ENCODE measurements around the gene SLC1A2.

Gene SLC1A2

DNA sequence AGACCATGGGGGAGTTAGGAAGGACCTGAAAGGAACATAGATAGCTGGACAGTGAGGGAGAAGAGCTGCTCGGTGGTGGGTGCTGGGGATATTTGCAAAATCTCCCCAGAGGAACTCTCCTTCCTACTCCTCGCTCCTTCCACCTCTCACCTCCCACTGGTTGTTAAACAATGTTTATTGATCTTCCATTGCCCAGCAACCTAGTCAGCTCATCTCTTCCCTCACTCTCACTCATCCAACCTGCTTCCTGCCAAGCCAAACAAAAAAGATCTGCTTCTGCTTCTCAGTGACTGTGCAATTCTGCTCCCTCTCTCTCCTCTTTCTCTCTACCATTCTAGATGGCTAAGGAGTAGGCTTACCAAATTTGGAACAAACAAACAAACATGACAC, 115.0 kb downstream of the SLC1A2 start:
- FAIRE-seq (peak; percentile 85), DNase-seq (ENCODE audit: insufficient read length) (no peak)
- TF ChIP-seq POLR2A (IDR thresholded peaks at IDR 0.05; ENCODE audit: low read depth, low read length) (no peak), POLR2AphosphoS5 (IDR thresholded peaks at IDR 0.05; ENCODE audit: low read depth, low read length) (no peak), TAF1 (IDR thresholded peaks at IDR 0.05; ENCODE audit: borderline replicate concordance, low read depth, low read length) (no peak)

DNA sequence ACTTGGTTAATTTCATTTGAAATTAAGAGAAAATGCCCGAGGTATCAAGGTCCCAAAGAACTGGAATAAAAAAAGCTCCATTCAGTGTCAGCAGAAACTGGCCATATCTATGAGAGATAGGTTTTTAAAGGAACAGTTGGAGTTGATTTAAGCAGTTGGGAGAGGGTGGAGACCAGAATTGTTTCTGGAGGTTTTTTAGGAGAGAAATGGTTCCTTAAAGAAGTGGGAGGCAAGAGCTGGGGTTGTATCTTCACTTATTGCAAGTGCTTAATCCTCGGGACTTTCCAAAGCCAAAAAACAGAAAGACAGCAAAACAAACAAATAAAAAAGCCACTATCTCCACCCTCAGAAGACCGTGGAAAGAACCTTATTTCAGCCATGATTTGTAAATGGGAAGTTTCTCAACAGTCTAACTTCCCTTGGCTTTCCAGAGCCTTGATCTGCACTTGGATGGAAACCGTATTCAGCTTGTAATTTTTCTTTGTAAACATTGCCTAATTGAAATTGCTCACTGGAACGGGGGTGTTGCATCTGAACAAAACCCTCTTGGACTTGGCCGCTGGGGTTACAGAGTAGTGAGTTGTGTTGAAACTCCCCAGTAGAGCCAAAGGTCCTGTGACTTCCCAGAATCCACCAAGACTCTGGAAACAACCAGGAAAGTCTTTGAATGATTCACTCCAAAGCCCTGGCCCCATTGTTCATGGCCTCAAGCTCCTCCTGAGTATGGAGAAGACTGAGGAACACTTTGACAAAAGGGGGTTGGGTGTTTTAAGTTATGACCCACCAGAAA, 115.6 kb downstream of the SLC1A2 start:
- no peak for TF ChIP-seq POLR2AphosphoS5 (IDR thresholded peaks at IDR 0.05; ENCODE audit: low read depth, low read length)
- TF ChIP-seq TAF1 (IDR thresholded peaks at IDR 0.05; ENCODE audit: borderline replicate concordance, low read depth, low read length): no peak
- TF ChIP-seq POLR2A (IDR thresholded peaks at IDR 0.05; ENCODE audit: low read depth, low read length): no peak
- DNase-seq (ENCODE audit: insufficient read length): no peak
- FAIRE-seq: peak; percentile 73

DNA sequence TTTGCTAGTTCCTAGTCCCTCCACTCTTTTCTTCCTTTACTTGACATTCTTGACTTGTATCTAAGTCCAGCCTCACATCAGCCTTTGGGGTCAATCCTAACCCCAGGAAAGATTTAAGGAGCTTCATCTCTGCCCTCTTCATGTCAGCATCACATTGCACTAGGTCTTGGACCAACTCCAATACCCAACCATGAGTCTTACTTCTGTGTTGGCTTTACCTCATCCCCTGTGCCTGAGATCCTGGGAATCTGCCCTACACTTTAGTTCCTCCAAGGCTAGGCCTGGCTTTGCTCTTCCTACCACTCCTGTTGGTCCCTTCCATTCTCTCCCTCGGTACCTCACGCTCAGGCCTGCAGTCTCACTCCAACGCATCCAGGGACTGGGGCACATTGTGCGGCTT, 117.0 kb downstream of the SLC1A2 start:
- FAIRE-seq (peak; percentile 51), DNase-seq (ENCODE audit: insufficient read length) (no peak)
- no peak for TF ChIP-seq TAF1 (IDR thresholded peaks at IDR 0.05; ENCODE audit: borderline replicate concordance, low read depth, low read length)
- TF ChIP-seq POLR2AphosphoS5 (IDR thresholded peaks at IDR 0.05; ENCODE audit: low read depth, low read length): no peak
- no peak for TF ChIP-seq POLR2A (IDR thresholded peaks at IDR 0.05; ENCODE audit: low read depth, low read length)

DNA sequence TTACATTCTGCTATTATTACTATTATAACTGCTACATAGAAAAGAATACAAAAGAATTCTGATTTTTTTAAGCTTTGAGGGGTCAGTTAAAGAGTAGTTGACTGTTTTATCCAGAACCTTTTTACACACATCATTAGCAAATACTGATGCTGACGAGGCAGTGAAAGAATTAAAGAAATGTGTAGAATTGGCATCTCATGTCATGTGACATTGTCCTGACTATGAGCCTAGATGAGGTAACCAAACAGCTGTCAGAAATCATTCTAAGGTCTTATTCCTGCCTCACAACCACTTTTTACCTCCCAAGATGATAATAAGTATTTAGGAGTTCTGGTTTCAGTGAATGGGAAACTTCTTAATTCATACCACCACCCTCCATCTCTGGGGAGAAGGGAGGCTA, 121.0 kb downstream of the SLC1A2 start:
- no peak for TF ChIP-seq POLR2AphosphoS5 (IDR thresholded peaks at IDR 0.05; ENCODE audit: low read depth, low read length)
- TF ChIP-seq POLR2A (IDR thresholded peaks at IDR 0.05; ENCODE audit: low read depth, low read length): no peak
- TF ChIP-seq TAF1 (IDR thresholded peaks at IDR 0.05; ENCODE audit: borderline replicate concordance, low read depth, low read length): no peak
- no peak for DNase-seq (ENCODE audit: insufficient read length)
- no peak for FAIRE-seq

DNA sequence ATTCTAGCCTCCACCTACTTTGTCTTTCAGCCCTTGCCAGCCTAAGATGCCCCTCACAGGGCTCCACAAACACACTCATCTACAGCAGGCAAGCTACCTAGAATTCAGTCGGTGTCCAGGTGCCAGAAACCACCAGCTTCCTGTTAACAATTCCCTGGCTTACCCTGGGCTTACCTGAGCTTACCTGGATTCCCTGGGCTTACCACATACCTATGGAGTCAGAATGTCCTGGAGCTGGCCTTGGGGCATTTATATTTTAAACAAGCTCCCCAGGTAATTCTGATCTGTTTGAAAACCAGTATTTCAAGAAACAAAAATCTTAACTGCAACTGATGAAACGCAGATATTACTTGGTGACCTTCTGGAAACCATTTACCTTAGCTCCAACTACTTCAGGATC, 123.6 kb downstream of the SLC1A2 start:
- DNase-seq (ENCODE audit: insufficient read length) (no peak), FAIRE-seq (no peak)
- no peak for TF ChIP-seq POLR2AphosphoS5 (IDR thresholded peaks at IDR 0.05; ENCODE audit: low read depth, low read length)
- TF ChIP-seq POLR2A (IDR thresholded peaks at IDR 0.05; ENCODE audit: low read depth, low read length): no peak
- TF ChIP-seq TAF1 (IDR thresholded peaks at IDR 0.05; ENCODE audit: borderline replicate concordance, low read depth, low read length): no peak

DNA sequence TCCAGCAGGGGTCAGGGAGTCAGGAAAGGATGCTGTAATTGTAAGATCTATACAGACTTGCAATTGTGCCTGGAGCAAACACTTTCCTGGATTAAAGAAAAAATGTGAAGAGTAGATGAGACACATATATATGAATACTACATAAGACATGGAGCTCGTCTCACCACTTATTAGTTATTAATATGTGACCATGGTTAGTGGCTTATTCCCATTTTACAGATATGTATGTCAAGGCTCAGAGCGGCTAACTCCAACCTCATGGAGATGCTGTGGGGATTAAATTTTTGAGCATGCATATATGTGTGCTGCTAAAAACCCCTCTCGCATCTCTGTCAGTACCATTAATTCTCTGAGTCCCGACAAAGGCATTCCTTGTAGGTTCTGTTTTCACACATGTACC, 125.7 kb downstream of the SLC1A2 start:
- TF ChIP-seq POLR2A (IDR thresholded peaks at IDR 0.05; ENCODE audit: low read depth, low read length) (no peak), TAF1 (IDR thresholded peaks at IDR 0.05; ENCODE audit: borderline replicate concordance, low read depth, low read length) (no peak), POLR2AphosphoS5 (IDR thresholded peaks at IDR 0.05; ENCODE audit: low read depth, low read length) (no peak)
- peak; percentile 38 for FAIRE-seq
- no peak for DNase-seq (ENCODE audit: insufficient read length)

DNA sequence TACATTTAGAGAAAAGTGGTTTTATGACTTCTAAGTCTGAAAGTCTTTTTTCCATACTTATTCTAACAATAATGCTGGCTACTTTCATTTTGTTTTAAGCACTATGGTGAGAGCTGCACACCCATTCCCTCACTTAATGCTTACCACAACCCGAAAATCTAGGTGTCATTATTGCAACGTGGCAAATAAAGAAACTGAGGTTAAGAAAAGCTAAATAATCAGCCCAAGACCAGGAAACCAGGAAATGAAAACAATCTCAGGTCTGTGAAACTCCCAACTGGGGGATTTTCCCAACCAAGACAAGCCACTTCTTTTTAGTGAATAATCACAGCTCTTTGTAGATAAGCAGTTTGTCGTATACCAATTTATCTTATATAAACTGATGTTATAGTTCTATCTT, 126.3 kb downstream of the SLC1A2 start:
- no peak for DNase-seq (ENCODE audit: insufficient read length)
- TF ChIP-seq POLR2A (IDR thresholded peaks at IDR 0.05; ENCODE audit: low read depth, low read length): no peak
- no peak for TF ChIP-seq TAF1 (IDR thresholded peaks at IDR 0.05; ENCODE audit: borderline replicate concordance, low read depth, low read length)
- TF ChIP-seq POLR2AphosphoS5 (IDR thresholded peaks at IDR 0.05; ENCODE audit: low read depth, low read length): no peak
- FAIRE-seq: peak; percentile 58

DNA sequence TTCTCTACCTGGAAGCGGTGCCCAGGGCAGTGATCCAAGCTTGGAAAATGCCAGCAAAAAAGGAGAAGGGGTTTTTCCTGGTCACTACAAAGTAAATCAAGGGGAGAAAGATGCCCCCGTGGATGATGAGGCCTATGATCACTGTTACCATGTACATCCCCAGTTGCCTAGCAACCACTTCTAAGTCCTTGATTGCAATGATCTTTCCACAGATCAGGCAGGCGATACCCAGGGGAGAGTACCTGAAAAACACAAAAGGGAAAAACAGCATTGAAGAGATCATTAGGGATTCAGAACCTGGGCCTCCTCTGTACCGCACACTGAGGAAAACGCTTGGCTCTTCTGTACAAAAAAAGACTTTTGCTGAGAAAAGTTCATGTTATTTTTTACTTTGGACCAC, 127.1 kb downstream of the SLC1A2 start:
- peak; percentile 78 for FAIRE-seq
- no peak for DNase-seq (ENCODE audit: insufficient read length)
- TF ChIP-seq POLR2AphosphoS5 (IDR thresholded peaks at IDR 0.05; ENCODE audit: low read depth, low read length) (no peak), TAF1 (IDR thresholded peaks at IDR 0.05; ENCODE audit: borderline replicate concordance, low read depth, low read length) (no peak), POLR2A (IDR thresholded peaks at IDR 0.05; ENCODE audit: low read depth, low read length) (no peak)

DNA sequence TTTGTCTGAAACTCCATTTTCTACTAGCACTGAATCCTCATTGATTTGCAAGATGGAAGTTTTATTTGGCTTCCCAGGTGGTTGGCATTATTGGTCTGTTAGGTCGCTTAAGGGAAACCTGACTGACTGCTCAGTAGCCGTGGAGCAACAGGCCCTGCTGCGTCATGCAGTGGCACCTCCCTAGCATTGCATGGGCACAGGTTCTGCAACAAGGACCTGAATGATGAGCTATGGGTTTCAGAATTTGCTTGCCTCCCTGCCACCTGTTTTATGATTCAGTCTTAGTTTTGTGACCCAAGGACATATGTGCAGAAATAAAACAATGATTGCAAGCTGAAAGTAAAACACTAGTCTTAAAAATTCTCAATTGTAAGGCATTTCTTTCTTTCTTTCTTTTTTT, 128.5 kb downstream of the SLC1A2 start:
- no peak for DNase-seq (ENCODE audit: insufficient read length)
- FAIRE-seq: peak; percentile 46
- TF ChIP-seq POLR2AphosphoS5 (IDR thresholded peaks at IDR 0.05; ENCODE audit: low read depth, low read length) (no peak), POLR2A (IDR thresholded peaks at IDR 0.05; ENCODE audit: low read depth, low read length) (no peak), TAF1 (IDR thresholded peaks at IDR 0.05; ENCODE audit: borderline replicate concordance, low read depth, low read length) (no peak)

DNA sequence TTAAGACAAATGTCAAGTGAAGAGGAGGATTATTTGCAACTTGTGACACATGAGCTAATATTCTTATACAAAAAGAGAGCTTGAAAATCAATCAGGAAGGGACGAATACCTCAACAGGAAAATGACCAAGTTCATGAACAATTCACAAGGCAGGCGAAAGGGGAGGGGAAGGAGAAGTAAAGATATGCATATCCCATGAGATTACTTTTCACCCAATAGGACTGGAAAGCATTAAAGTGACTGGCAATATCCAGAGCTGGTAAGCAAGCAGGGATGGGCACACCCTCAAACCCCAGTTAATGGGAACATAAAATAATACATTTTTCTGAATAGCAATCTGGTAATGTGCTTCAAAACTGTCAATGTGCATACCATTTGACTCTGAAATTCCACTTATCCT, 129.5 kb downstream of the SLC1A2 start:
- FAIRE-seq (peak; percentile 48), DNase-seq (ENCODE audit: insufficient read length) (no peak)
- no peak for TF ChIP-seq POLR2AphosphoS5 (IDR thresholded peaks at IDR 0.05; ENCODE audit: low read depth, low read length)
- TF ChIP-seq POLR2A (IDR thresholded peaks at IDR 0.05; ENCODE audit: low read depth, low read length): no peak
- no peak for TF ChIP-seq TAF1 (IDR thresholded peaks at IDR 0.05; ENCODE audit: borderline replicate concordance, low read depth, low read length)

DNA sequence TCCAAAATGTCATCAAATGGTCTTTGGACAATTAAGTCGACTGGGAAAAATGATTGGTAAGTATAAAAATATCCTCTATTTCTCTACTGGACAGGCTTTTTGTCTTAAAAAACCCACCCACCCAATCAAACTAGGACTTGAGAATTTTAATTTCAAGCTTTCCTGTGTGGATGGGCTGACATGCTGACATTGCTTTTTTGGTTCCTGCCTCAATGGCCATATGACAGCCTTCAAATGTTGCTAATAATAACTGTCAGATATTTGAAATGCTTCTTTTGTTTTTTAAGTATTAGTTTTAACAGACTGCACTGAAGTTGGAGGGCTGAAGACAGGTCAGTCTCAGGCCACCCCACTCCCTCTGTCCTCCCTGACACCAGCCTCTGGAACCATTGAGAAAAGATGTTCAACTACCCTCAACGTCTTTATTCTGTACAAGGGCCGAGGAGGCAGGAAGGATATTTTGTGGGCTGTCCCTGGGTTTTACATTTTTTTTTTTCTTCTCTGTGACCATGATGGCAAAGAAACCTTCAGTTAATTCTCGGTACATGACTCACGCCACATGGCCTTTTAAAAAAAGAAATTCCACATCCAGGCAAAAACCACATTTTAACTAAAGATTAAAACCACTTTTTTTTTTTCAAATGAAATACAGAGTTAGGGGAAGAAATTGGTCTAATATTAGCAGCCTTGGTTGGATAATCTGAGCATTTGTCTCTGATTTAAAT, 130.4 kb downstream of the SLC1A2 start:
- TF ChIP-seq TAF1 (IDR thresholded peaks at IDR 0.05; ENCODE audit: borderline replicate concordance, low read depth, low read length): no peak
- no peak for TF ChIP-seq POLR2AphosphoS5 (IDR thresholded peaks at IDR 0.05; ENCODE audit: low read depth, low read length)
- no peak for TF ChIP-seq POLR2A (IDR thresholded peaks at IDR 0.05; ENCODE audit: low read depth, low read length)
- DNase-seq (ENCODE audit: insufficient read length): no peak
- peak; percentile 87 for FAIRE-seq

DNA sequence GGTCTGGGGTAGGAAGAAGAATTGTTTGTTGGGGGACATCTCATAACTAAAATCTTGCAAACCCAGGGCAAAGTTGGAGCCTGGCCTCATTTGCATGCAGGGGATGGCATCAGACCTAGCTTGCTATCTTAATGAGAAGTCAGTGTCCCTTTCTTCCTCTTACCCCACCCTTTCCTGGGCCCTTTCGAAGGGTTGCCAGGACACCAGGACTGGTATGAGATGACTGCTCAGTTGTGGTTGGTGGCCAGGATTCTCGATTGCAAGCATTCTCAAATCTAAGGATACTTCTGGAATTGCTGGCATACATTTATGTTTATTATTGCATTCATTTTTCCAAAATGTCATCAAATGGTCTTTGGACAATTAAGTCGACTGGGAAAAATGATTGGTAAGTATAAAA, 131.0 kb downstream of the SLC1A2 start:
- FAIRE-seq (no peak), DNase-seq (ENCODE audit: insufficient read length) (no peak)
- no peak for TF ChIP-seq POLR2AphosphoS5 (IDR thresholded peaks at IDR 0.05; ENCODE audit: low read depth, low read length)
- TF ChIP-seq TAF1 (IDR thresholded peaks at IDR 0.05; ENCODE audit: borderline replicate concordance, low read depth, low read length): no peak
- no peak for TF ChIP-seq POLR2A (IDR thresholded peaks at IDR 0.05; ENCODE audit: low read depth, low read length)
